ENCODE measurements around the gene CHPF2.
A peak's percentile ranks its signal among the peaks of the same experiment; 100 is the strongest.

CHPF2 gene

GRCh38 chr7:151233804-151234203 lies 1.5 kb downstream of the CHPF2 start:
- no peak for DNase-seq (ENCODE audit: low read depth)
- H3K4me3 ChIP-seq (ENCODE audit: low read depth, low read length) = peak overlapping the region; percentile 92
- TF ChIP-seq CTCF (IDR thresholded peaks at IDR 0.05; ENCODE audit: low read depth, low read length, missing control alignments) = no peak

GRCh38 chr7:151235091-151235787 lies 3.0 kb downstream of the CHPF2 start:
- TF ChIP-seq CTCF (IDR thresholded peaks at IDR 0.05; ENCODE audit: low read depth, low read length, missing control alignments) = no peak
- H3K4me3 ChIP-seq (ENCODE audit: low read depth, low read length) = no peak overlapping the region
- DNase-seq (ENCODE audit: low read depth) = no peak

GRCh38 chr7:151236406-151236805 lies 4.1 kb downstream of the CHPF2 start:
- DNase-seq (ENCODE audit: low read depth) = no peak
- no peak for TF ChIP-seq CTCF (IDR thresholded peaks at IDR 0.05; ENCODE audit: low read depth, low read length, missing control alignments)
- H3K4me3 ChIP-seq (ENCODE audit: low read depth, low read length) = no peak overlapping the region

- TF ChIP-seq CTCF (IDR thresholded peaks at IDR 0.05; ENCODE audit: low read depth, low read length, missing control alignments) = no peak
- H3K4me3 ChIP-seq (ENCODE audit: low read depth, low read length) = no peak overlapping the region
- no peak for DNase-seq (ENCODE audit: low read depth)
Observed at GRCh38 chr7:151237244-151238189, 5.2 kb downstream of the CHPF2 start.

GRCh38 chr7:151238190-151238810 lies 6.0 kb downstream of the CHPF2 start:
- no peak for DNase-seq (ENCODE audit: low read depth)
- no peak for TF ChIP-seq CTCF (IDR thresholded peaks at IDR 0.05; ENCODE audit: low read depth, low read length, missing control alignments)
- H3K4me3 ChIP-seq (ENCODE audit: low read depth, low read length) = no peak overlapping the region

GRCh38 chr7:151238924-151239836 lies 6.9 kb downstream of the CHPF2 start:
- TF ChIP-seq CTCF (IDR thresholded peaks at IDR 0.05; ENCODE audit: low read depth, low read length, missing control alignments) = no peak
- no peak for DNase-seq (ENCODE audit: low read depth)
- no peak overlapping the region for H3K4me3 ChIP-seq (ENCODE audit: low read depth, low read length)
